Activated T-cell treated with anti-CD3 and anti-CD28 coated beads, Interleukin-2, amount 50 U/mL, for 1 hour (primary cell): Measurements from ENCODE around the gene BPIFB2.
"Not testable (repeated sequence)": the region's sequence is repeated elsewhere in the genome, so short reads cannot be mapped to it uniquely, and the experiment has no call there.

Experiments
- DNase-seq: peaks from one replicate; pipeline ENCODE4 v3.0.0-alpha.2; 2020

The BPIFB2 gene

DNA sequence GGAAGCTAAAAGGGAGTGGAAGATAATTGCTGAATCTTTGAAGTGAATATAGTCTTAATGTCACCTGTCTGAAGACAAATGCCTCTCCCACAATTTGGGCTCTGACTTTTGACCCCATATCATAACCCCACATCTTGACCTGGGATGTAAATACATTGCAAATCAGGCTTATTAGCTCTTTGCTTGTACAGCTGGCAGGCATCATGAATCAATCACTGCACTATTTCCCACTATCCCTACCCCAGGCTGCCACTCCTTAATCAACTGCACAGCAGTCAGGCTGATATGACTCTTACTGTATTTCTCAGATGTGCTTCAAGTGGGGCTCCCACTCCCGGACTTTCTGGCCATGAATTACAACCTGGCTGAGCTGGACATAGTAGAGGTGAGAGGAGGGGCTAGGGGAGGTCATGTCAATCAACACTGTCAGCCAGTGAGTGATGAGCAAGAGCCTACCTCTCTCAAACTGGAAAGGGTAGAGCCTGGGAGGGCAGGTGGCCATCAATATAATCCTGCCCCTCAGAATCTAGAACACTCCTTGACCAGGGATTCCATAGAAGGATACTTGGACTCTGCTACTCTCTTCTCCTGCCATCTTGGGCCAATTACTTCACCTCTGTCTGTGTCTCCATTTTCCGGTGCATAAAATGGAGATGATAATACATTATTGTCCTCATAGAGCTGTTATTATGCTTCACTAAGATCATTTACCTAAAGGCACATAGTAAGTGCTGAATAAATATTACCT is 35.7 kb downstream of the BPIFB2 start:
- DNase-seq, result no peak

DNA sequence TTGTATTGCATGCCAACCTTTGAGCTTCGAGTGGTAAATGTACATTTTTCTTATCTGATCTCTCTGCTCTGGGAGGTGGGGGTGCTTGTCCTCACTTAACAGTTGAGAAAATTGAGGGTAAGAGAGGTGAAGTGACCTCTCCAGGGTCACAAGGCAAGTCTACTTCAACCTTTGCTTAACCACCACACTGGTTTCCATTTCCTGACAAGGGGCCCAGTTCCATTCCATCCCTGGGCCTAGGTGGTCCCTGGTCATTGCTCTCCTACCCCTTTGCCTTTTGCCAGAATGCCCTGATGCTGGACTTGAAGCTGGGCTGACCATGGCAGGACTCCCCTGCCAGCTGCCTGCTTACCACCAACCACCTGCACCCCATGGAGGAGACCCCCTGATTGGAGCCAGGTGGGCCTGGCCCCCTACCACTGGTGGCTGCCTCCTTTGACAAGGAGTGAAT is 36.3 kb downstream of the BPIFB2 start:
- DNase-seq, result no peak

DNA sequence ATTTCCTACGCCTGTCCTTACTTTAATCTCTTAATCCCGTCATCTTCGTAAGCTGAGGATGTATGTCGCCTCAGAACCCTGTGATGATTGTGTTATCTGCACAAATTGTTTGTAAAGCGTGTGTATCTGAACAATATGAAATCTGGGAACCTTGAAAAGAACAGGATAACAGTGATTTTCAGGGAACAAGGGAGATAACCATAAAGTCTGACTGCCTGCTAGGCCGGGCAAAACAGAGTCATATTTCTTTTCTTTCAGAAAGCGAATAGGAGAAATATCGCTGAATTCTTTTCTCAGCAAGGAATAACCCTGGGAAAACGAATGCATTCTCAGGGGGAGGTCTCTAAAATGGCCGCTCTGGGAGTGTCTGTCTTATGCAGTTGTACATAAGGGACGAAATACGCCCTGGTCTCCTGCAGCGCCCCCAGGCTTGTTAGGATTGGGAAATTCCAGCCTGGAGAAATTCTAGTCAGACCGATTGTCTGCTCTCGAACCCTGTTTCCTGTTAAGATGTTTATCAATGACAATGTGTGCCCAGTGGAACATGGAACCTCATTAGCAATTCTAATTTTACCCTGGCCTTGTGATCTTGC is 37.7 kb downstream of the BPIFB2 start:
- DNase-seq, result not testable (repeated sequence)

DNA sequence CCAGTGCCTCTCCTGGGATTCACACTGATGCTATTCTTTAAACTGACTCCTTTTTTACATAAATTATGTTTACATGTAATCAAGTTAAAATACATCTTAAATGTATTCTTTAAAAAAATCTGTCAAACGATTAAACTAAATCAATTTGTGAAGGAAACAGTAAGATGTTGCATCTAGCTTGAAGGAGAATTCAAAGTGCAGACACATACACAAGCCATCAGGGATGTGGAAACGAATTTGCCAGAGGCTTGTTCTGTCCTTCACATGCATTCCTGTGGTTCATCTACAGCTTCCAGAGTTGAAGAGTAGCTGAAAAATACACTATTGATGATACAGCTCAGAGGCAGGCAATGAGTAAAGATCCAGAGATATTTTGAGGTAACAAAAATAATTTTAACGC is 38.9 kb downstream of the BPIFB2 start:
- no peak for DNase-seq

DNA sequence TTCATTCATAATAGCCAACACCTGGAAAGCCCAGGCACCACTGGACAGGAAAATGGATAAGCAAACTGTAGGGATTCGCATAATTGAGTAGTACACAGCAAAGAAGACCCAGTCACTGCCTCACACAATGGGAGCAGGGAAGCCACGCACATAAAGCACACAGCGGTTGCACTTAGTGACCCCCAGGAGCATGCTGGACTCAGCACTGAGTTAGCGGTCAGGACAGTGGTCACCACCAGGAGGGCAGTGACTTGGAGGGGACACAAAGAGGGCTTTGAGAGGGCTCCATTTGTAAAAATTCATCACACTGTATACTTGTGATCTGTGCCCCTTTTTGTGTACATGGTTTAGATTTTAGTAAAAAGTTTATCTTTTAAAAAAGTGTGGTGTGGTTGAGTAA is 43.8 kb downstream of the BPIFB2 start:
- no peak for DNase-seq

DNA sequence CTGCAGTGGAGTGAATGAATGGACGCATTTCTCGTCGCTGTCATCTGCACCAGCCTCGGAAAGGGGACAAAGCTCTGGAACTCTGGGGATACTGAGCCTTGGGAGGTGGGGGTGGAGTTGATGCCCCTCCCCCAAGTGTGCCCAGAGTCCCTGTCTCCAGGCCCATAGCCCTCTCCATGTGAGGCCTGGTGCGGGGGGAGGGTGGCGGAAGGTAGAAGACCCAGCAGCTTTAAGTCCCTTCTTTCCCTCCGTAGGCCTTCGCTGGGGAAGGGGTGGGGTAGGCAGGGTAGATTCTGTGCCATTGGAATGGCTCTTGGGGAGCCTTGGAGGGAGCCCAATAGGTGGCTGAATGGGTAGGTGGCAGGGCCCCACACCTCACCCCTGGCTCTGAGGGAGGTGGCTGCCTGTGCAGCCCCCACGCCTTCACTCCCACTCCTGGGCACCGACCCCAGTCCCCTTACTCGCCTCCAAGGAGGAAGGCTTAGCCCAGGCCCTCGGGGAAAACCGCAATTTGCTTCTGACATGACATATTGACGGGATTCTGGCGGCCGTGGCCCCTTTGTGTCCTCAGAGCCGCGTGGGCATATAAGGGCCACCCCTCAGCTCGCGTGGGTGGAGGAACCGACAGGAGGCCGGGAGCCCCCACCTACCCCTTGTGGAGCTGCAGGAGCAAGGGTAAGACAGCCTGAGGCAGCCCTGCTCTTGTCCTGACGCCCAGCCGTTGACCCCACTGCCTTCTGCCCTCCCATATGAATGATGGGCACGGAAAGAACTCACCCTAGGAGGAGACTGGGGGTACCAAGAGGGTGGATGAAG is 46.0 kb downstream of the BPIFB2 start, which contains the start of gene BPIFB3:
TSS of gene BPIFB3 (plus strand) at position 613 of the 816 bp plus-strand sequence. CDS start 1,533 bp downstream, outside the sequence.
- DNase-seq, result no peak

DNA sequence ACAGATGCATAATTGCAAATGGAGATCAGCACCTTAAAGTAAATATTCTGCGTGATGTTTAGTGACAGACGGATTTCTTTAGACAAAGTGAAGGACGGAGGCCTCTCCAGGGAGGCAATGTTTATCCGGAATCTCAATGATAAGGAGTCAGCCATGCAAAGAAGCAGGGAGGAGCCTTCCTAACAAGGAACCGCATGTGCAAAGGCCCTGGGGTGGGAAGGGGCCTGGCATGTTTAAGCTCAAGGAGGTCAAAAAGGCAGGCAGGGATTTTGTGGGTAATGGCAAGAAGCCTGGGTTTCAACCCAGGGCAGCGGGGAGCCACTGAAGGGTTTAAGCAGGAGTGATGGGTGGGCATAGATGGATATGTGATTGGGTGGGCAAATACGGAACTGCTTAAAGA is 46.9 kb downstream of the BPIFB2 start:
- no peak for DNase-seq

DNA sequence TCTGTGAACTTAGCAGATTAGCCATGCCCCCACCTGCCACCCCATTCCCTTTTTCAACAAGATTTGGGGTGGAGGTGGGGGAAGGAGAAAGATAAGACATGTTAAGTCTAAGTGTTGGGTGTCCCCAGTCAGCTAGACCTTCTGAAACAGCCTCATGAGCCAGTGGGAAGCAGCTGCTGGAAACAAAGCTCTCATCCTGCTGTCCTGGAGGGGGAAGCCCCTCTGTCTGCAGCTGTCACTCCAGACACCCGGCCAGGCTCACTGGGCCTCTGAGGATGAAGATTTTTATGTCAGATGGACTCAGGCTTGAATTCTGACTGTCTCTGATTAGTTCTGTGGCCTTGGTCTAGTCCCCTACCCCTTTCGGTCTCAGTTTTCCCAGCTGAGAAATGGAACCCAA is 47.3 kb downstream of the BPIFB2 start:
- DNase-seq, result no peak

DNA sequence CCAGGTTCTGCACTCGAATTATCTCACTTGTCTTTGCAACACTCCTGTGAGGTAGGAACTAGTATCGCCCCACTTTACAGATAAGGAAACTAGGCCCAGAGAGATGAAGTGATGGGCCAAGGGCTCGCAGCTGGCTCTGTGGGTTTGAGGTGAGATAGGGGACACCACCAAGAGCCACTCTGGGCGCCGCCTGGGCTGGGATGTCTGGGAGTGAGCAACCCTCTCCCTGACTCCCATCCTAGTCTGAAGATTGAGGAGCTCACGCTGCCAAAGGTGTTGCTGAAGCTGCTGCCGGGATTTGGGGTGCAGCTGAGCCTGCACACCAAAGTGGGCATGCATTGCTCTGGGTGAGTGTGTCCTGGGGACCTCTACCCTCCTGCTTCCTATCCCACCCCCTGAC is 51.6 kb downstream of the BPIFB2 start:
- no peak for DNase-seq

DNA sequence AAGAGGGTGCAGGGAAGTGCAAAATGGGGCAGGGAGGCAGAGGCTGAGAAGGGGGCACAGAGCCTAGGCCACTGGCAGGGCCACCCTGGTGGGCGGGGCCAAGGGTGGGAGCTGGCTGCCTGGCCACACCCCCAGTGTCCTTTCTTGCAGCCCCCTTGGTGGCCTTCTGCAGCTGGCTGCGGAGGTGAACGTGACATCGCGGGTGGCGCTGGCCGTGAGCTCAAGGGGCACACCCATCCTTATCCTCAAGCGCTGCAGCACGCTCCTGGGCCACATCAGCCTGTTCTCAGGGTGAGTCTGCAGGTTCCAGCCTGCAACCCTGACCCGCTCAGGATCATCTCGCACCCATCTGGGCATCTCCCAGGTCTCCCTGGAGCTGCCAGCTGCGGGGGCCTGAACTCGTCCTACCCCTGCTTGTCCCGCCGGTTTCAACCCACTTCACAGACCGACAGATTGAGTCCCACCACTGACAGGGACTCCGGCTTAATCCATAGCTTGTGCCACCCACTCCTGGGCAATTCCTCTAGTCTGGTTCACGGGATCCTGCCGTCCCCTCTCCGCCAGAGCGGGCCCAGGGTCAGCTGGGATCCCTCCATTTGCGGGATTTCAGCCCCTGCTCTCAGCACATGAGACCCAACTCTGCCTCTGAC is 52.4 kb downstream of the BPIFB2 start:
- DNase-seq, result no peak

DNA sequence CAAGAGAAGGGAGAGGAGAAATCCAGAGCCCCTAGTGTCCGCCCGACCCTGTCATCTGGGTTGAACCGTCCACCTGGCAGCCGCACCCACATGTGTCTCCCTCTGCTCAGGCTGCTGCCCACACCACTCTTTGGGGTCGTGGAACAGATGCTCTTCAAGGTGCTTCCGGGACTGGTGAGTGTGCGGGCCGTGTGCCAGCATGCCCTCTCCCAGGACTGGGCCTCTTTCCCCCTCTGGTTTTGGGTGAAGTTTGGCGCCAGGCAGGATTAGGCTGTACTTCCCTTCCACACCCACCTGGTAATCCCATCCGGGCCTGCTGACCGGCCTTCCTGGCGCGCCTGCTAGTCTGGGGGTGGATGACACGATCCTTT is 54.1 kb downstream of the BPIFB2 start:
- DNase-seq, result no peak

DNA sequence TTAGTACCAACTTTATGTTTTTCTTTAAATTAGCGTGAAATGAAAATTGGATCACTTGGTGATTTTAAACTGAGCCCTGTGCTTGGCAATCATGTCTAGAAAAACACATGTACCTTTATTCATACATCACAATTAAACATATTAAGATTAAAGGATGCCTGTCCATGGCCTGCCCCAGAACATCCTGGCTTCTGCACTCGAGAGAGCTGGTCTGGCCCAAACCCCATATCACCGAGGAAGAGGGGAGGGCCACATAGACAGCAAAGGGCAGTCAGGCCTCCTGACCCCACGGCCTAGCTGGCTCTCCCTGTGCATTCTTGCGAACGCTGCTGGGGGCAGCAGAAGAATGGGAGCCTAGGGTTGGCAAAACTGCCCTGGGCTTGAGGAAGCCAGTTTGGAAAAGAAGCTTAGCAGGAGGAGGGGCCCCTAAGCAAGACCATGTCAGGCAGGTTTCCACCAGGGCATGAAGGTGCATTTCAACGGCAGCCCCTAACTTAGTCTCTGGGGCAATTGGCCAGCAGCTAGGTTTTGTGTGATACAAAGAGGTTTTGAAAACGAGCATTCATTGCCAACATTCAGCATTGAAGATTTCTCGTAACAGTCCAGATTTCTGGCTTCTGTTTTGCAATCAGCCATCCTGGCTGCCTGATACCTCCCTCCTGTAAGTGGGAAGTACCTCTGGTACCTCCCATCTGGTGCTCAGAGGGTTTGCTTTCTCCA is 54.8 kb downstream of the BPIFB2 start:
- DNase-seq, result no peak

DNA sequence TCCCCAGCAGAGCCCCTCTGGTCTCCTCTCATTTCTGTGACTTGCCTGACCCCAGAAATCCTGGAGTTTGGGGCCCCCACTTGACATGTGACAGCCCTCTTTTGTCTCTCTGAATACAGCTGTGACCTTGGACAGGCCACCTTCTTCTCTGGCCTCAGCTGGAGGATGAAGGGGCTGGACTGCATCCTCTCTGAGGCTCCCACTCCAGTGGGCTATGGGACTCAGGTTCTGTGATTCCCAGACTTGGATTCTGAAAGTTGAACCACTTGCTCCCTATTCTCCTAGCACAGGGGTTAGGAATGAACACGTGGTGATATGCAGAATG is 55.3 kb downstream of the BPIFB2 start:
- no peak for DNase-seq

DNA sequence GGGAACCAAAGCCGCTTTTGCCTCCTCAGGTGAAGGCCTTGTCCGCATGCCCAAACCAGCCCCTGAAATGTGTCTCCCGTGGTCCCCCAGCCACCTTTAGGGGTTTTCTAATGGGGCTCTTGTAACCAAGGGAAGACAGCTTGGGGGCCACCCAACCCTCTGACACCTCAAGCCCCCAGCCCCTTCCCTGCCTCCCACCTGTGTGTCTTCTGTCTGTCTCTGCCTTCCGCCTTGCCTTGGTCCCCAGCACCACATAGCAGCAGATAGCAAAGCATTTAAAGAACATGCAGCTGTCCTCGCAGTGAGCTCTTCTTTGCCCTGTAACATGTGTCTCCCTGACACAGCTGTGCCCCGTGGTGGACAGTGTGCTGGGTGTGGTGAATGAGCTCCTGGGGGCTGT is 55.8 kb downstream of the BPIFB2 start:
- no peak for DNase-seq

DNA sequence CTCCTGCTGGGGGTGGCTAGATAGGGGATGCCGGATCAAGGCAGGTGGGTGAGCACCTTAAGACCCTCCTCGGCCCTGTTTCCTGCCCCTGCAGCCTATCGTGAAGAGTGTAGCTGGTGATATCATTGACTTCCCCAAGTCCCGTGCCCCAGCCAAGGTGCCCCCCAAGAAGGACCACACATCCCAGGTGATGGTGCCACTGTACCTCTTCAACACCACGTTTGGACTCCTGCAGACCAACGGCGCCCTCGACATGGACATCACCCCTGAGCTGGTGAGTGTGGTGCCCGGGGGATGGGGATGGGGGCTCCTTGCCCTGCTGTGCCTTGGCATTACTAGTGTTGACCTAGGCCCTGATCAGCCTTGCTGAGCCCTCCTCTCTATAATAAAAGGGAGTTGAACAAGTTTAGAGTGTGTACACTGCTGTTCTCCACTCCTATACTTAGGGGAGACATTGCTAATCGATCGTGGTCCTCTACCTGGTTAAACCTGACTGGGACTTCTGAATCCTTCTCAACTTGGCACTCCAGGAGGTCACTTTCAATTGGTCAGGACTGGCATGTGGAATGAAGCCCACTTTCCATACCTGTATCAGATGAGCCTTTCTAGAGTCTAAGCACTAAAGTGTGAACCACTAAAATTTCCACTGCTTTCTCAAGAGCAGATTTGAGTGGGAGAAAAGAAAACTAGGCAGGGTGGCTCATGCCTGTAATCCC is 57.2 kb downstream of the BPIFB2 start:
- no peak for DNase-seq

DNA sequence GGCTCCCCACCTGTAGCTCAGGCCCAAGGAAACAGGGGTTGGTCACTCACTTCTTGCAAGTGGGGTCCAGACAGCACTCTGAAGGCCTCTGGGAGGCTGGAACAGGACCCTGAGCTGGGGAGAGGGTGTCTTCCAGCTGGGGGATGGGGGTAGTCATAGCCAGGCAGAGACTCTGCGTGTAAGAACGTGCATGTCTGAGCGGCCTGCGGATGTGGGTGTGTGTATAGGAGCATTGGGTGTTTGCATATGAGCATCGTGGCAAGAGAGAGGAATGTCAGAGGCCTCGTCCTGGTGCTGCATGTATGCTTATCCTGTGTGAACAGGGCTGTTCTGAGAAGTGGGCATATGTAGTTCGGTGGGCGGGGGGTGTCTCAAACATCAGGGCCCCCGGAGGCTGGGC is 58.3 kb downstream of the BPIFB2 start:
- DNase-seq, result no peak

DNA sequence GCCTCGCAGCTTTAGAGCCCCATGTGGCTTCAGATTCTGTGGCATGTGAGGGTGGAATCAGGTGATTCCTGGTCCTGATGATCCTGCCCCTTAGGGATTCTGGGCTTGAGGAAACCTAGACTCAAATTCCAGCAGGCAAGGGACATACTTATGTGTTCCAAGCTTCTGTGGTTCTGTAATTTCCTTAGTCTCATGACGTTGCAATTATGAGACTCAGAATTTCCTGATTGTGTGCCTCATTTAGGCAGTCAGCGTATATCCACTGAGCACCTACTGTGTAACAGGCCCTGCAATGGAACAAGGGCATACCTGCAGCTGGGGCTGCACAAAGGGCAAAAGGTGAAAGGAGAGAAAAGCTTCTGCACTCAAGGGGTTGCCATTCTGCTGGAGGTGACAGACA is 60.3 kb downstream of the BPIFB2 start:
- no peak for DNase-seq

DNA sequence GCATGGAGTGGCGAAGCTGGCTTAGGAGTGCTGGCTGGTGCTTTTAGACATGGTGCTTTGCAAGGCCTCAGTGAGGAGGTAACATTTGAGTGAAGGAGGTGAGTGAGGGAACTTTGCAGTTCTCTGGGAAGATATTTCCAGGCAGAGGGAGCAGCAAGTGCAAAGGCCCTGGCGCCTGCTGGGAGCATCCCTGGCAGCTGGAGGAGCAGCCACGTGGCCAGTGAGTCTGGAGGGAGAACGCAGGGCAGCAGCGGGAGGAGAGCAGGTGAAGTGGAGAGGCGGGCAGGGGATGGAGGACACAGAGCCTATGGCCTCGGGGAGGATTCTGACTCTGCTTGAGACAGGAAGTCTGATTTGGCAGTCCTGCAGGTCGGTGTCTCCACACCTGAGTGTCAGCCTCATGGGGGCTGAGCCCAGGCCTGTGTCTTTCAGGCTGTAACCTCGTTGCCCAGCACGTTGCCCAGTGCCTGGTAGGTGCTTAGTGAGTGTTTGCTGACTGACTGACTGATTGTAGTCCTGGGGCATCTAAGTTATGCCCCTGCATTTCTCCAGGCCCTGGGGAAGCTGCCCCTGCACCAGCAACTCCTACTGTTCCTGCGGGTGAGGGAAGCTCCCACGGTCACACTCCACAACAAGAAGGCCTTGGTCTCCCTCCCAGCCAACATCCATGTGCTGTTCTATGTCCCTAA is 60.9 kb downstream of the BPIFB2 start:
- no peak for DNase-seq

DNA sequence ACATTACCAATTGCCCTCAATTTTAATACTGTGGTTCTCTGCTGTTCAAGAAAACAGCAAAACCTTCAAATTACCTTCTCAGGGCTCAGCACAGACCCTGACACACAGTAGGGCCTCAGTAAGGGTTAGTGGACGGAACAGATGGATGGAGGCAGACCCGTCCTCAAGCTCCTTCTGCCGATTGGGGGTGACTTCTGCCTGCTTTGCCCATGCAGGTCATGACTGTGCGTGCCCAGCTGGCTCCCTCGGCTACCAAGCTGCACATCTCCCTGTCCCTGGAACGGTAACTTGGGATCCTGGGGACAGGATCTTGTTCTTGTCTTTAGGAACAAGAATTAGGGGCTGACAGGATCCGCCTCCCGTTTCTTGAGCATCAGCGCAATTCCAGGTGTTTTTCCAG is 62.2 kb downstream of the BPIFB2 start:
- no peak for DNase-seq

DNA sequence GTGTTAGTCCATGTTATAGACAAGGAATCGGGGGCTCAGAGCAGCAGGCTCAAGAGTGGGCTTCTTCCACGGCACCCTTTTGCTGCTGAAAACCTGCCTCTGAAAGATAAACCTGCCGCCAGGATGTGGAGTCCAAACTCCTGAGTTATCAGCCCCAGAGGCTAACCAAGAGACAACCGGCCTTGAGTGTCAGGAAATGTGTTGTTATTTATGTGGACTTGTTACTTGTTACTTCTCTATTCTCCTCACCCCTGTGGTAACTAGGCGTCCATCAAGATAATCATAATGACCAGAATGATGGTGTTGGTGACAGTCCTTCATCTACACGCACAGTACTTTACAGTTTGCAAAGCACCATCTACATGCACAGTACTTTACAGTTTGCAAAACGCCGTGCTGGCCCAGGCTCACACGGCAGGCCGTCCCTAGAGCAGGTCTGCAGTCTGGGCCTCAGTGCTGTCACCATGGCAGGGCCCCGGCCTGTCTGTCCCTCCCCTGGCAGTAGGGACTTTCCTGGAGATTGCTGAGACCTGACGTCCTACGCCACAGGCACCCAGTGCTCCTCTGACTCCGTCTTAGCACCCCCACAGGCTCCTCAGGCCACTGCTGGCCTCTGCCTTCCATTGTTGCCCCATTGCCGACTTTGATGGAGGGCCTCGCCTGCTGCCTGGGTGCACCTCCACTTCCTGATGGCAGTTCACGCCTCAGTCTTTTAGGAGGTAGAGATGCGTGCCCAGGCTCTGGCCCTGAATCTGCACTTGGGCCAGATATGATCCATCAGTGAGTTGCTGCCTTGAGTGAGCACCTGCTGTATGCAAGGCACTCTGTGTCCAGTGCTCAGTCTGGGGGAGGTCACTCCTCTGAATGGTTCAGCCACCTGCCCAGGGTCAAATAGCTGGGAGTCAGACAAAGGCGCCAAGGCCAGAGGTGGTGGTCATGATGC is 62.9 kb downstream of the BPIFB2 start:
- no peak for DNase-seq
